ENCODE results near the gene SMIM23.

The SMIM23 gene

GRCh38 chr5:171837522-171837921, 51.9 kb downstream of the SMIM23 start:
- no peak for ATAC-seq (replicated peaks)
- H3K36me3 Mint-ChIP-seq (ENCODE audit: insufficient read depth): no peaks in the 10 kb centered on the region
- no peaks in the 10 kb centered on the region for H3K9me3 Mint-ChIP-seq
- H3K4me3 Mint-ChIP-seq: no peak overlapping the region
- no peaks in the 10 kb centered on the region for H3K27me3 Mint-ChIP-seq
- H3K27ac Mint-ChIP-seq: no peak overlapping the region
- DNase-seq: no peak
- peaks cover 0 to 2% of the 10 kb centered on the region in 2 donors for H3K4me1 Mint-ChIP-seq (ENCODE audit: low read depth in 2 of 2)

GRCh38 chr5:171838066-171838465, 52.4 kb downstream of the SMIM23 start:
- Mint-ChIP-seq H3K4me1 (ENCODE audit: low read depth in 2 of 2) (peaks cover 0 to 2% of the 10 kb centered on the region in 2 donors), H3K9me3 (no peaks in the 10 kb centered on the region), H3K27ac (no peak overlapping the region), H3K27me3 (no peaks in the 10 kb centered on the region), H3K4me3 (no peak overlapping the region), H3K36me3 (ENCODE audit: insufficient read depth) (no peaks in the 10 kb centered on the region)
- DNase-seq (no peak), ATAC-seq (replicated peaks) (no peak)

- H3K4me1 Mint-ChIP-seq (ENCODE audit: low read depth in 2 of 2): peaks cover 0 to 2% of the 10 kb centered on the region in 2 donors
- H3K27ac Mint-ChIP-seq: no peak overlapping the region
- DNase-seq (no peak), ATAC-seq (replicated peaks) (no peak)
- no peaks in the 10 kb centered on the region for H3K36me3 Mint-ChIP-seq (ENCODE audit: insufficient read depth)
- H3K9me3 Mint-ChIP-seq: no peaks in the 10 kb centered on the region
- H3K4me3 Mint-ChIP-seq: no peak overlapping the region
- H3K27me3 Mint-ChIP-seq: no peaks in the 10 kb centered on the region
Observed at GRCh38 chr5:171839112-171839511, 53.5 kb downstream of the SMIM23 start.

GRCh38 chr5:171840066-171840465, 54.4 kb downstream of the SMIM23 start:
- Mint-ChIP-seq H3K27me3 (no peaks in the 10 kb centered on the region), H3K4me1 (ENCODE audit: low read depth in 2 of 2) (peaks cover 0 to 2% of the 10 kb centered on the region in 2 donors), H3K4me3 (no peak overlapping the region), H3K9me3 (no peaks in the 10 kb centered on the region), H3K36me3 (ENCODE audit: insufficient read depth) (peaks cover 3% of the 10 kb centered on the region), H3K27ac (no peak overlapping the region)
- ATAC-seq (replicated peaks): no peak
- no peak for DNase-seq

Data from effector memory CD8-positive, alpha-beta T cell (primary cell).